ENCODE measurements around the gene FKBP4. TPM values are rescaled to one million over a fixed set of nuclear protein-coding genes. Genes with fewer than 3 reads are reported as not detected.

FKBP4 gene
- total RNA-seq, 1 experiment from 2014 or later, result 76.7 TPM

DNA sequence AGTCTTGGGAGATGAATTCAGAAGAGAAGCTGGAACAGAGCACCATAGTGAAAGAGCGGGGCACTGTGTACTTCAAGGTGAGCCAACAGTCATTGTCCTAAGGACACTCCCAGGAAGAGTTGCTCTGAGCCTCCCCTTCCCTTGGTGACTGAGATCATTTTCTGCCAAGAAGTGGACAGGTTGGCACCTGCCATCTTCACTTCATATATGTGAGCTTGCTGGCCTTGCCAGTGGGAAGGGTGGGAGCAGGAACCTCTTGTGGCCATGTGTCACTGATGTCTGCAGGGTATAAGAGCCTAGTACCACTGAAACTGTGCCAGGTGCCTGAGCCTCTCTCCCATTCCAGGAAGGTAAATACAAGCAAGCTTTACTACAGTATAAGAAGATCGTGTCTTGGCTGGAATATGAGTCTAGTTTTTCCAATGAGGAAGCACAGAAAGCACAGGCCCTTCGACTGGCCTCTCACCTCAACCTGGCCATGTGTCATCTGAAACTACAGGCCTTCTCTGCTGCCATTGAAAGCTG, 5.3 kb downstream of the FKBP4 start:
- H3K9me3 ChIP-seq (ENCODE audit: low read length), result no peaks in the 10 kb centered on the region
- H3K4me3 ChIP-seq (ENCODE audit: low read length), result no peak overlapping the region
- DNase-seq, result no peak
- peaks cover 37% of the 10 kb centered on the region for H4K20me1 ChIP-seq (ENCODE audit: insufficient read depth, low read depth, low read length)
- no peak overlapping the region for H3K27ac ChIP-seq (ENCODE audit: low read length)
- H3K9me2 ChIP-seq (replicated peaks; ENCODE audit: insufficient read depth, low read length), result no peaks in the 10 kb centered on the region
- H3K79me2 ChIP-seq (ENCODE audit: low read length), result peaks cover 44% of the 10 kb centered on the region
- no peak overlapping the region for H3K4me2 ChIP-seq (ENCODE audit: low read depth, low read length, poor library complexity, severe bottlenecking)
- H3K27me3 ChIP-seq (ENCODE audit: low read length), result no peaks in the 10 kb centered on the region
- H3K4me1 ChIP-seq (ENCODE audit: low read length), result peaks cover 14% of the 10 kb centered on the region
- no peak overlapping the region for H3K9ac ChIP-seq (ENCODE audit: low read length)
- H2AFZ ChIP-seq (ENCODE audit: low read length), result no peak overlapping the region
- H3K36me3 ChIP-seq (ENCODE audit: insufficient read depth, low read length), result peaks cover 83% of the 10 kb centered on the region

DNA sequence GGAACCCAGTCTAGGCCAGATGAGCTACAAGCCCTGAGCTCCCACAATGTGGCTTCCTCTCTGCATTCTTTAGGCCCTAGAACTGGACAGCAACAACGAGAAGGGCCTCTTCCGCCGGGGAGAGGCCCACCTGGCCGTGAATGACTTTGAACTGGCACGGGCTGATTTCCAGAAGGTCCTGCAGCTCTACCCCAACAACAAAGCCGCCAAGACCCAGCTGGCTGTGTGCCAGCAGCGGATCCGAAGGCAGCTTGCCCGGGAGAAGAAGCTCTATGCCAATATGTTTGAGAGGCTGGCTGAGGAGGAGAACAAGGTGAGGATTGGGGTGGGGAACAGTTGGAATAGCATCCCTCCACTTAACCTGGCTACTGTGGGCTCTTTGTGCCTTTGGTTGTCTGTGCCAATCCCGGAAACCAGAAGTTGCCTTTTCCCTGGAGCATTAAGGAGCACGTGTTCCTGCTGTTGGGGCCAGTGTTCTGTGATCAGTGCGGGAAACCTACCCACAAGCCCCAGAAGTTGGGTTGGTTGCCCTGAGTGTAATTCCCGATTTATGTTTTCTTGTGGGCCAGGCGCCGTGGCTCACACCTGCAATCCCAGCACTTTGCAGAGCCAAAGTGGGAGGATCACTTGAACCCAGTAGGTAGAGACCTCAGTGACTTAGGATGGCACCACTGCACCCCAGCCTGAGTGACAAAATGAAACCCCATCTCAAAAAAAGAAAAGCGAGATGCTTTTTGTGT, 6.4 kb downstream of the FKBP4 start:
- Histone ChIP-seq H3K27ac (ENCODE audit: low read length) (no peak overlapping the region), H3K4me3 (ENCODE audit: low read length) (no peak overlapping the region), H3K4me1 (ENCODE audit: low read length) (peaks cover 12% of the 10 kb centered on the region), H2AFZ (ENCODE audit: low read length) (no peak overlapping the region), H3K9me3 (ENCODE audit: low read length) (no peaks in the 10 kb centered on the region), H3K27me3 (ENCODE audit: low read length) (no peaks in the 10 kb centered on the region), H3K79me2 (ENCODE audit: low read length) (peaks cover 36% of the 10 kb centered on the region), H3K9me2 (replicated peaks; ENCODE audit: insufficient read depth, low read length) (no peaks in the 10 kb centered on the region), H4K20me1 (ENCODE audit: insufficient read depth, low read depth, low read length) (peaks cover 32% of the 10 kb centered on the region), H3K36me3 (ENCODE audit: insufficient read depth, low read length) (peaks cover 91% of the 10 kb centered on the region), H3K9ac (ENCODE audit: low read length) (no peak overlapping the region), H3K4me2 (ENCODE audit: low read depth, low read length, poor library complexity, severe bottlenecking) (no peak overlapping the region)
- DNase-seq, result no peak

- H2AFZ ChIP-seq (ENCODE audit: low read length), result no peak overlapping the region
- H3K27ac ChIP-seq (ENCODE audit: low read length), result no peak overlapping the region
- no peak overlapping the region for H3K4me2 ChIP-seq (ENCODE audit: low read depth, low read length, poor library complexity, severe bottlenecking)
- H3K79me2 ChIP-seq (ENCODE audit: low read length), result peaks cover 10% of the 10 kb centered on the region
- no peaks in the 10 kb centered on the region for H3K9me3 ChIP-seq (ENCODE audit: low read length)
- no peak overlapping the region for H3K4me3 ChIP-seq (ENCODE audit: low read length)
- no peaks in the 10 kb centered on the region for H3K4me1 ChIP-seq (ENCODE audit: low read length)
- DNase-seq, result no peak
- H3K36me3 ChIP-seq (ENCODE audit: insufficient read depth, low read length), result peaks cover 65% of the 10 kb centered on the region
- no peaks in the 10 kb centered on the region for H3K27me3 ChIP-seq (ENCODE audit: low read length)
- H4K20me1 ChIP-seq (ENCODE audit: insufficient read depth, low read depth, low read length), result peaks cover 8% of the 10 kb centered on the region
- no peaks in the 10 kb centered on the region for H3K9me2 ChIP-seq (replicated peaks; ENCODE audit: insufficient read depth, low read length)
- no peak overlapping the region for H3K9ac ChIP-seq (ENCODE audit: low read length)
These were observed 9.0 kb downstream of the FKBP4 start for GRCh38 chr12:2803635-2804392.

DNA sequence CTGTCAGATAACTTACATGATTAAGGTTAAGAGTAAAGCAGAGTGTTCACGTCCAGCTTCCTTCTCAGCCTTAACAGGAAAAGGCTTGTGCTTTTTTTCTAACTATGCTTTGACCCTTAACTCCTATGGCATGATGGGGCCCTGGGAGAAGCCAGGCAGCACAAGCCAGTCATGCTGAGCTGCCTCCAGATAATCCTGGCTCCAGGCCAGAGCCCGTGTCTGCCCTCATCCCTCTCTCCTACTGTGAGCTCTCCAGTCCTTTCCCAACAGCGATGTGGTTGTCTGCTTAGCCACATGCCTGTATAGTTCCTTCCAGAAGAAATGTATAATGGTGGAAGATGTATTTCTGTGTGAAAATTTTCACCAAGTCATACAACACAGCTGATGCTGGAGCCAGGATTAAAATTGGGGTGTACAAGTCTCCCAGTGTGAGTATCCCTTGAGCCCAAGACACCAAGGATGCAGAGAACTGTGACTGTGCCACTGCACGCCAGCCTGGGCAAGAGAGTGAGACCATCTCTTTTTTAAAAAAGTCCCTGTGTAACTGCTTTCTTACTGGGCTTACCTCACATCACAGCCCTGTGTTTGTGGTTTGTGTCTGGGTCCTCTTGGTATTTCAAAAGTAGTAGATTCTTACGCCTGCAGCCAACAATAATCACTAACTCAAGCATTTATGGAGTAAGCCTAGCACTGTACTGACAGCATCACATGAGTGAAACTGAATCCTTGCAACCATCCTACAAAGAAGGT, 9.8 kb downstream of the FKBP4 start:
- Histone ChIP-seq H2AFZ (ENCODE audit: low read length) (no peak overlapping the region), H3K27ac (ENCODE audit: low read length) (no peak overlapping the region), H3K36me3 (ENCODE audit: insufficient read depth, low read length) (peaks cover 58% of the 10 kb centered on the region), H3K27me3 (ENCODE audit: low read length) (no peaks in the 10 kb centered on the region), H4K20me1 (ENCODE audit: insufficient read depth, low read depth, low read length) (peaks cover 5% of the 10 kb centered on the region), H3K79me2 (ENCODE audit: low read length) (0 out of 2 replicates have a peak, but pooled peaks cover 2% of the 10 kb centered on the region), H3K9me2 (replicated peaks; ENCODE audit: insufficient read depth, low read length) (no peaks in the 10 kb centered on the region), H3K4me3 (ENCODE audit: low read length) (no peak overlapping the region), H3K4me2 (ENCODE audit: low read depth, low read length, poor library complexity, severe bottlenecking) (no peak overlapping the region), H3K4me1 (ENCODE audit: low read length) (no peaks in the 10 kb centered on the region), H3K9ac (ENCODE audit: low read length) (no peak overlapping the region), H3K9me3 (ENCODE audit: low read length) (no peaks in the 10 kb centered on the region)
- DNase-seq, result no peak

DNA sequence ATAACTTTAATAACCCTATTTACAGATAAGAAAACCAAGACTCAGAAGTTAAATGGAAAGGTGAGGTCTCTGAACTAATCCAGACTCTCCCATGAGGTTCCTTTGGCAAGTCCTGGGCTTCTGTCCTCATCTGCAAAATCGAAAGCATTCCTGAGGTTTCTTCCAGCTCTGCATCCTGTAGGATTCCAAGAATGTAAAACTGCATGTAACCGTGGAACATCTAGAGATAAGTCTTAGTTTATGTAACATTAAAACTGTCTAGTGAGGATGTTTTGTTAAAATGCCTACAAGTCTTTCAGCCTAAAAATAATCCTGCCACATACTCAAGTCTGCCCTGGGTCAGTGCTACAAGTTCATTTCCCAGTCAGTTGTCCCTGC, 10.4 kb downstream of the FKBP4 start:
- H3K9me3 ChIP-seq (ENCODE audit: low read length), result no peaks in the 10 kb centered on the region
- H3K9me2 ChIP-seq (replicated peaks; ENCODE audit: insufficient read depth, low read length), result no peaks in the 10 kb centered on the region
- H3K4me1 ChIP-seq (ENCODE audit: low read length), result no peaks in the 10 kb centered on the region
- H3K4me3 ChIP-seq (ENCODE audit: low read length), result no peak overlapping the region
- H3K36me3 ChIP-seq (ENCODE audit: insufficient read depth, low read length), result peaks cover 53% of the 10 kb centered on the region
- H3K27me3 ChIP-seq (ENCODE audit: low read length), result no peaks in the 10 kb centered on the region
- no peak overlapping the region for H3K27ac ChIP-seq (ENCODE audit: low read length)
- H2AFZ ChIP-seq (ENCODE audit: low read length), result no peak overlapping the region
- H3K79me2 ChIP-seq (ENCODE audit: low read length), result no peaks in the 10 kb centered on the region
- H3K4me2 ChIP-seq (ENCODE audit: low read depth, low read length, poor library complexity, severe bottlenecking), result no peak overlapping the region
- no peak overlapping the region for H3K9ac ChIP-seq (ENCODE audit: low read length)
- peaks cover 3% of the 10 kb centered on the region; the same call in 1 of the 2 replicates for H4K20me1 ChIP-seq (ENCODE audit: insufficient read depth, low read depth, low read length)
- no peak for DNase-seq

- Histone ChIP-seq H3K9me2 (replicated peaks; ENCODE audit: insufficient read depth, low read length) (no peaks in the 10 kb centered on the region), H3K36me3 (ENCODE audit: insufficient read depth, low read length) (peaks cover 40% of the 10 kb centered on the region), H3K9me3 (ENCODE audit: low read length) (no peaks in the 10 kb centered on the region), H3K79me2 (ENCODE audit: low read length) (peaks cover 2% of the 10 kb centered on the region; the same call in 1 of the 2 replicates), H3K27ac (ENCODE audit: low read length) (no peak overlapping the region), H2AFZ (ENCODE audit: low read length) (no peak overlapping the region), H3K27me3 (ENCODE audit: low read length) (no peaks in the 10 kb centered on the region), H3K9ac (ENCODE audit: low read length) (no peak overlapping the region), H4K20me1 (ENCODE audit: insufficient read depth, low read depth, low read length) (peaks cover 3% of the 10 kb centered on the region; the same call in 1 of the 2 replicates), H3K4me1 (ENCODE audit: low read length) (peaks cover 3% of the 10 kb centered on the region), H3K4me2 (ENCODE audit: low read depth, low read length, poor library complexity, severe bottlenecking) (no peak overlapping the region), H3K4me3 (ENCODE audit: low read length) (no peak overlapping the region)
- no peak for DNase-seq
These were observed 11.9 kb downstream of the FKBP4 start for GRCh38 chr12:2806700-2807099.

GRCh38 chr12:2811801-2812200, 17.0 kb downstream of the FKBP4 start:
- DNase-seq, result no peak
- peak overlapping the region; percentile 83 for H3K4me3 ChIP-seq (ENCODE audit: low read length)
- no peaks in the 10 kb centered on the region for H3K9me2 ChIP-seq (replicated peaks; ENCODE audit: insufficient read depth, low read length)
- H3K9ac ChIP-seq (ENCODE audit: low read length), result peak overlapping the region; percentile 67
- H3K9me3 ChIP-seq (ENCODE audit: low read length), result no peaks in the 10 kb centered on the region
- peak overlapping the region; percentile 66 for H3K27ac ChIP-seq (ENCODE audit: low read length)
- H2AFZ ChIP-seq (ENCODE audit: low read length), result no peak overlapping the region; the same call in 1 of the 2 replicates
- H3K79me2 ChIP-seq (ENCODE audit: low read length), result peaks cover 35% of the 10 kb centered on the region
- H3K27me3 ChIP-seq (ENCODE audit: low read length), result no peaks in the 10 kb centered on the region
- H3K4me2 ChIP-seq (ENCODE audit: low read depth, low read length, poor library complexity, severe bottlenecking), result peak overlapping the region; percentile 92
- H3K4me1 ChIP-seq (ENCODE audit: low read length), result peaks cover 19% of the 10 kb centered on the region
- H4K20me1 ChIP-seq (ENCODE audit: insufficient read depth, low read depth, low read length), result no peaks in the 10 kb centered on the region; the same call in 1 of the 2 replicates
- H3K36me3 ChIP-seq (ENCODE audit: insufficient read depth, low read length), result peaks cover 8% of the 10 kb centered on the region; the same call in 1 of the 2 replicates
